HG02970 (cell line): ENCODE results near the gene H2BW2.
"Not testable (repeated sequence)": the region's sequence is repeated elsewhere in the genome, so short reads cannot be mapped to it uniquely, and the experiment has no call there.

Source experiments
- ATAC-seq: cut with Tn5 transposase; IDR thresholded peaks from one replicate; pipeline ENCODE4 v1.9.1; 2021; ENCODE audit warnings: mild to moderate bottlenecking, moderate library complexity, moderate number of reproducible peaks; ENCODE audit not compliant: unreplicated experiment, low FRiP score

H2BW2 gene

DNA sequence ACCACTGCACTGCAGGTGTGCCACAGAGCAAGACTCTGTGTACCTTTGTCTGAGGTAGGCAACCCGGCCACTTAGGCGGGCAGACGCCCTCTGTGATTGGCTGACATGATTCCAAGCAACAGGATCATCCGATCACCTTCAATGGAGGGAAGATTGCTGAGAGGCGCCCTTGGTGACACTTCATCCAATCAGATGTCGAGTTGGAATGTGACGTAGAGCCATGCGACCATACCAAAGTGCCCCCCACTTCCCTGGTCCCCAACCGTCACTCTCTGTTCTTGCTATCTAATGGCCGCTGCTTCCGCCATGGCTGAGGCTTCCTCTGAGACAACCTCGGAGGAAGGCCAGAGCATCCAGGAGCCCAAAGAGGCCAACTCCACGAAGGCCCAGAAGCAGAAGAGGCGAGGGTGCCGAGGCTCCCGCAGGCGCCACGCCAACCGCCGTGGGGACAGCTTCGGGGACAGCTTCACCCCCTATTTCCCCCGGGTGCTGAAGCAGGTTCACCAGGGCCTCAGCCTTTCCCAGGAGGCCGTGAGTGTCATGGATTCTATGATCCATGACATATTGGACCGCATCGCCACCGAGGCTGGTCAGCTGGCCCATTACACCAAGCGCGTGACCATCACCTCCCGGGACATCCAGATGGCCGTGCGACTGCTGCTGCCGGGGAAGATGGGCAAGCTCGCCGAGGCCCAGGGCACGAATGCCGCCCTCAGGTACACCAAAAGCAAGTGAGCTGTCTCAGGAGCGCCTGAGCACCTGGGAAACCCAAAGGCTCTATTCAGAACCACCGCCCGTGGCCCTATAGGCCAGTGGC is at the start of gene H2BW2:
Gene H2BW2, plus strand, starts transcription at position 268 of the 817 bp plus-strand sequence. Its CDS starts 39 bp downstream, at position 307.
- no peak for ATAC-seq

DNA sequence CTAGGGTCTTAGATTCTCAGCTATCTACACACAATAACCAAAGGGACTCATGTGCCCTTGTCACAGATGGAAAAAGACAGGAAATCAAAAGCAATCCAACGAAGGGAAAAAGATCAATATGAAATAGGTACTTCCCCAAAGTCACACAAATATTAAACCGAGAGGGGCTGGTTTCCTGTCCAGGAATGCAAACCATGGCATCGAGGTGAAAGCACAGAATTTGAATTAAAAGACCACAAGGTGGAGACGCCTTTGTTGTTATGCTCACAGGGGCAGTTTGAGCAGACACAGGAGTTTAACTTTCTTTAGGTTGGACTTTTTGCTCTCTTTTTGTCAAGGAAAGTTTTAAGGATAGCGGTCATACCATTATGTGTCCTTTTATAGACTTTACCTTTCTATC is 40.5 kb upstream of the H2BW2 start:
- ATAC-seq, result peak; percentile 55

DNA sequence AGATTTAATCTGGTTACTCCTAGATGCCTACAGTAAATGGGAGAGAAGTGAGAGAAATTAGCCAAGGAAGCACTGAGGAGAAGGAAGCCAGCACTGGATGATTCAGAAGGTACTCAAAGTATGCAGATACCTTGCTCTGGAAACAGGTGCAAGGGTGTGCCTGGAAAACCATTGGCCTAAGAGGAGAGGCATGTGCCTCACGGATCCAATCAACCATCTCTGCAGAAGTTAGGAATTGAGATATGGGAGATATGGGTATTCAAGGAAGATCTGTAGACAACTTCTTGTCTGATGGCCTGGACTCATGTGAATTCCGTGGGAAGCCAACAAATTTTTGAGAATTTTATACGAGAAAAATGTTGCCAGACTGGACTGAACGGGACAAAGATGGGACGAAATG is 30.9 kb upstream of the H2BW2 start:
- ATAC-seq, result no peak

DNA sequence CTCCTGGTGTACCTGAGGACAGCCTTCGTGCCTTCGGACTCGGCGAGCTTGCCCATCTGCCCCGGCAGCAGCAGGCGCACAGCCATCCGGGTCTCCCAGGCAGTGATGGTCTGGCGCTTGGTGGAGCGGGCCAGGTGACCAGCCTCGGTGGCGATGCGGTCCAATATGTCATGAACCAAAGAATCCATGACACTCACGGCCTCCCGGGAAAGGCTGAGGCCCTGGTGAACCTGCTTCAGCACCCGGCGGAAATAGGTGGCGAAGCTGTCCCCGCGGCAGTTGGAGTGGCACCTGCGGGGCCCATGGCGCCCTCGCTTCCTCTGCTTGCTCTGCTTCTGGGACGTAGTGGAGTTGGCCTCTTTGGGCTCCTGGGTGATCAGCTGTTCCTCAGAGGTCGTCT is 26.6 kb upstream of the H2BW2 start:
- no peak for ATAC-seq

DNA sequence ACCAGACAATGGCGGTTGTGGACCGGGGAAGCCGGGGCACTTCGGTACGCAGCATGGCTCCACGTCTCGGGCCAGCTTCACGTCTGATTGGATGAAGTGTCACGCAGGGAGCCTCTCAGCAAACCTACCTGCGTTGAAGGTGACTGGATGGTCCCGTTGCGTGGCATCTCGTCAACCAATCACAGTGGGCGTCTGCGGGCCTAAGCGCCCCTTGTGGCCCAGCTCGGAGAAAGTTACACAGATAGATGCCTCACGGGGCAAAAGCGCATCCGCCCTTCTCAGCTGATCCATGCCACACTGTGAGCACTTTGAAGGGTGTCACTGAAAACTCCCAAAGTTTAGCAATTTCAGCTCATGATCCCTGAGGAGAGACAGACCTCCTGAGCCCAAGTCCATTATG is 26.1 kb upstream of the H2BW2 start, which contains the start of gene H2BW1:
Gene H2BW1, minus strand, starts transcription at position 103 of the 400 bp plus-strand sequence. CDS start 132 bp downstream, outside the sequence.
- ATAC-seq, result no peak

DNA sequence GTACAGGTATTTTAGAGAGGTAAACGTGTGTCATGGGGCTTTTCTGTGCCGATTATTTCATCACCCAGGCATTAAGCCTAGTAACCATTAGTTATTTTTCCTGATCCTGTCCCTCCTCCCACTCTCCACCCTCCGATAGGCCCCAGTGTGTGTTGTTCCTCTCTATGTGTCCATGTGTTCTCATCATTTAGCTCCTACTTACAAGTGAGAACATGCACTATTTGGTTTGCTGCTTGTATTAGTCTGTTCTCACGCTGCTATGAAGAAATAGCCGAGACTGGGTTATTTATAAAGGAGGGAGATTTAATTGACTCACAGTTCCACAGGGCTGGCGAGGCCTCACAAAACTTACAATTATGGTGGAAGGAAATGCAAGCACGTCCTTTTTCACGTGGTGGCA is 24.2 kb upstream of the H2BW2 start:
- ATAC-seq, result not testable (repeated sequence)

DNA sequence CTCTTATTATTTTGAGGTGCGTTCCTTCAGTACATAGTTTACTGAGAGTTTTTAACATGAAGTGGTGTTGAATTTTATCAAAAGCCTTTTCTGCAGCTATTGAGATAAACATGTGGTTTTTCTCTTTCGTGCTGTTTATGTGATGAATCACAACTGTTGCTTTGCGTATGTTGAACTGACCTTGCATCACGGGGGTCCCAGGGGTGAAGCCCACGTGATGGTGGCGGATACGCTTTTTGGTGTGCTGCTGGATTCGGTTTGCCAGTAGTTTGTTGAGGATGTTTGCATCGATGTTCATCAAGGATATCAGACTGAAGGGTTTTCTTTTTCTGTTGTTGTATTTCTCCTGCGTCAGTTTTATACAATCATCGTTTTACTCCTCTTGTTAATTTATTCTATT is 21.6 kb upstream of the H2BW2 start:
- ATAC-seq, result no peak

DNA sequence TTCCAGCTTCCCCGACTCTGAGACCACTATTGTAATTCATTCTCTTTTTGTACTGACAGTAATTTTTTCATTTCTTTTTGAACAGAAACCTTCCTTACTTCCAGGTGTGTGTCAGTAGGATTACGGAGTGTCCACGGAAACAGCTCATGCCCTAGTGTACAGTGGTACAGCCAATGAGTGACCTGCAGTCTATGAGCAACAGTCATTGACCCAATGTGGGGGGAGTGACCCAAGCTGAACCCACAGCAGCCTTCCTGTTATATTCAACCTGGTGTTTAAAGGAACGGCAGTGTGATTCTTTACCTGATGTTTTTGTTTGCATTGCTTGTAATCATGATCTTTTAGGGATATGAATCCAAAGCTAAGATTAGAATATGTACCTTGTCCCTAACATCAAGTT is 1.2 kb downstream of the H2BW2 start:
- no peak for ATAC-seq

DNA sequence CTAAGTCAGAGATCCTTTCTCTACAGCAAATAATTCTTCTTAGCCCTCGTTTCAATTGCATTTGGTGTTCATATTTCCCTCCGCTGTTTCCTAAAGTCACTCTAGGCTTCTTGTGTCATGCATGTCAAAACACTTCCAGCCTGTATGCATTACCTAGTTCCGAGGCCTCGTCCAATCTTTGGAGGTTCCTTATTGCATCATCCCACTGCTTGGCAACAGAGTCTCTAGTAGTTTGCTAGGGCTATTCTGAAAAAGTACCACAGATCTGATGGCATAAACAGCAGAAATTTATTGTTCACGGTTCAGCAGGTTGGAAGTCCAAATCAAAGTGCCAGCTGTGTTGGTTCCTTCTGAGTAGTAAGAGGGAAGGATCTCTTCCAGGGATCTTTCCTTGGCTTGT is 5.9 kb downstream of the H2BW2 start:
- no peak for ATAC-seq

DNA sequence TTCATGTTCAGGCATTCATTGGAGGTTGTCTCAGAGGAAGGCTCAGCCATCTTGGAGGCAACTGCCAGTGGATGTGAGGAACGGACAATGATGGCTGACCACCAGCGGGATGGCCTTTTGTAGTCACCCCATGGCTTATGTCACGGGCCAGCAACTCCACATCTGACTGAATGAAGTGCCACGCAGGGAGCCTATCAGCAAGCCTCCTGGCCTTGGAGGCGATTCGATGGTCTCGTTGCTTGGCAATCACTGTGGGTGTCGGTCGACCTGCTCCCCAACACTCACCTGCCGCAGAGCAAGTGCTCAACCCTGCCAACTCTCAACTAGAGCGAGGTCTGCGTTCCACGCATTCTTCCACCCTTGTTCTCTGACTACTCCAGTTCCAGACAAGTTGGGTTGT is 7.4 kb downstream of the H2BW2 start:
- ATAC-seq, result no peak

DNA sequence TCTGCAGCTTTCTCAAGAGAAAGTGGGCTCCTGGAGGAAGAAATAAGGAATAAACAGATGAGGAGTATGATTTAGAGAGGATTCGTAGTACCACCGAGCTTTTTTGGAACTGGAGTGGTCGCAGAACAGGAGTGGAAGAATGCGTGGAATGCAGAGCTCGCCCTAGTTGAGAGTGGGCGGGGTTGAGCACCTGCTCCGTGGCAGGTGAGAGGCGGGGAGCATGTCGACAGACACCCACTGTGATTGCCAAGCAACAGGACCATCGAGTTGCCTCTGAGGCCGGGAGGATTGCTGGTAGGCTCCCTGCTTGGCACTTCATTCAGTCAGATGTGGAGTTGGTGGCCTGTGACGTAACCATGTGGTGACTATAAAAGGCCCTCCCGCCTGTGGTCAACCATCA is 15.2 kb downstream of the H2BW2 start:
- not testable (repeated sequence) for ATAC-seq

DNA sequence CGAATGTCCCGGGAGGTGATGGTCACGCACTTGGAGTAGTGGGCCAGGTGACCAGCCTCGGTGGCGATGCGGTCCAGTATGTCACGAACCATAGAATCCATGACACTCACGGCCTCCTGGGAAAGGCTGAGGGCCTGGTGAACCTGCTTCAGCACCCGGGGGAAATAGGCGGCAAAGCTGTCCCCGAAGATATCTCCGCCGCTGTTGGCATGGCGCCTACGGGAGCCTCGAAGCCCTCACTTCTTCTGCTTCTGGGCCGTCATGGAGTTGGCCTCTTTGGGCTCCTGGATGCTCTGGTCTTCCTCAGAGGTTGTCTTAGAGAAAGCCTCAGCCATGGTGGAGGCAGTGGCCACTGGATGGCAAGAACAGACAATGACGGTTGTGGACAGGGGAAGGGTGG is 22.9 kb downstream of the H2BW2 start:
- not testable (repeated sequence) for ATAC-seq

DNA sequence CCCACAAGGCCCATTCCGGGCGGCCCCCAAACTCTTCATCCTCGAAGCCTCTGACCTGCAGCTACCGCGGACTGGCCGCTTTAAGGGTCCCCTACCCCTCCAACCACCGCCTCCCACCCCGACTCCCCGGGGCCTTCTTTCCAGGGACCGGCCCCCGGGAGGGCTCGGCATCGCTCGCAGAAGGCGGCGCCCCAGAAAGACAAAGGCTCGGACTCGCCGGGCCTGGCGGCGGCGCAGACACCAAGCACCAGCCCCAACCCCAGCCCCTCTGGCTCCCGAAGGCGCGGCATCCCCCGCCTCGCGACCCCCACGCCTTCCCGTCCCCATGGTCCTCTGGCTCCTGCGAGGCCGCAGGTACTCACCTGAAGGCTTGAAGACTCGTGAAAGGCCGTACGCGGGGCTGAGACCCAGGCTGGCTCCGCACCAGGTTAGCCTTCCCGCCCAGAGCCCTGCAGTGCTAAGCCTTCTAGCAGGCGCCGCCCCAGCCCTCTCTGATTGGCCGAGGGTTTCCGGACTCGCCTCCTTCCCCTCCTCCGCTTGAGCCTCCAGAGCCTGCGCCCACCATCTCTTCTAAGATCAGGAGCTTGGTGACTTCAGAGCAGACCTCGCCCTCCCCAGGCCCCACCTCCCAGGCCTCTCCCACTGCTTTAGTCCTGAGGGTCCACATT is 36.2 kb downstream of the H2BW2 start, which contains the start of gene TMSB15C:
Gene TMSB15C, minus strand, starts transcription at position 459 of the 668 bp plus-strand sequence.
- ATAC-seq, result peak; percentile 88

DNA sequence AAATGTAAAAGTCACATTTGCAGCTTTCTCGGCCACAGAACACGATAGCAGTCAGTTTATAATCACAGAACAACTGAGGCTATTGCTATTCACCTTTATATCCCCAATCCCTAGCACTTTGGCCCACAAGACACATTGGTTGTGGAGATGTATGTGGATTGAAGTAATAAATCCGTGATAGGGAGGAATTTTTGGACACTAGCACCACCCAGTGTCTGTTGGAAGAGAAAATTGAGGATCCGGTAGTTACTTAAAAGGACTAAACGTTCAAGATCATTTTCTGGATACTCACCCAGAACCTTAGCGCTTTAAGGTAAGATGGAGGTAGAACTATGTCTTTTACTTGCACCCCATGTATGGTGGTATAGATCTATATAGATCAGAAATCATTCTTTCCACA is 38.1 kb downstream of the H2BW2 start:
- not testable (repeated sequence) for ATAC-seq

DNA sequence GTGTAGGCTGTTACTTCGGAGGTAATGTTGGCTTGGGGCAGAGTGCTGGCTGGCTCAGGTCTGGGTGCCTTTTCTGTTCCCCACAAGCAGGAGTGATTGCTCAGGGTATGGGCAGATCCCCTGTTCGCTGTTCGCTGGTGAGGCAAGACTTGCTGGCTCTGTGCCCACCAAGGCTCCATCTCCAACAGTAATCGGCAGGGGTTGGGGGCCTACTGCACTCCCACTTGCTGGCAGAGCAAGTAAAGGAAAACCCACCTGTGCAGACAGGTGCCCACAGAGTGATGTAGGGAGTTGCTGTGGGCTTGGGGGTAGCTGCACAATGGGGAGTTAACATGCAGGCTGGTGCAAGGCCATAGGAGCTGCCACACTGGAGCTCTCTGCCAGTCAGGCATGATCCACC is 44.3 kb downstream of the H2BW2 start:
- no peak for ATAC-seq

DNA sequence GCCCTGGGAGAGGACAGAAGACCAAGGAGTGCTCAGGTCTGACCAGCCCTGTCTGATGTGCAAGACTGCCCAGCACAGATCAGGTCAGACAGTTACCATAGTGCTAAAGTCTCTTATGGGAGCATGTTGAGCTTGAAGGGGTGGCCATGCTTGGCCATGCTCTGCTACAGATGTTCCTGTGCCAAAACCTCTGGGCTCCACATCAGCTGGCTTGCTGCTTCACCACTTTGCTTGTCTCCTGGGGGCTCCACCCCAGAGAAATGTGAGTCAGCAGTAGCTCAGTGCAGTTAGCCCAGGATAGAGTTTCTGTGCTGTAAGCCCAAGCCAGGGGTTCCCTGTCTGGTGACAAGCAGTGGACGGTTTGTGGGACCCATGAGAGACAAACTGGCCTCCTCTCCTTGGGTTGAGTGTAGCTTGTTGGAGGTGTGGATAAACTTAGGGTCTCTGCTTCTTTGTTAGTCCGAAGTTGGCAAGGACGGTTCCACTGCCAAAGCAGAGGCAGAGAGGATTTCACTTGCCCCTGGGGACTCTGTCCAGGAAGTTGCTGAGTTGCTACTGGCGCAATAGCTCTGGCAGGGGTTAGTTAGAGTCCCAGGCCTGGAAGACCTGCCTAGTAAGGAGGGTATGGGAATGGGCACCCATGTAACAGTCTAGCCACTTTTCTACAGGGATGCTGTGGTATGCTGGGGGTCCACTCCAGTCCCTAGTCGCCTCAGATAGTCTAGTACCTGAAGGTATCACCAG is 45.0 kb downstream of the H2BW2 start:
- no peak for ATAC-seq

DNA sequence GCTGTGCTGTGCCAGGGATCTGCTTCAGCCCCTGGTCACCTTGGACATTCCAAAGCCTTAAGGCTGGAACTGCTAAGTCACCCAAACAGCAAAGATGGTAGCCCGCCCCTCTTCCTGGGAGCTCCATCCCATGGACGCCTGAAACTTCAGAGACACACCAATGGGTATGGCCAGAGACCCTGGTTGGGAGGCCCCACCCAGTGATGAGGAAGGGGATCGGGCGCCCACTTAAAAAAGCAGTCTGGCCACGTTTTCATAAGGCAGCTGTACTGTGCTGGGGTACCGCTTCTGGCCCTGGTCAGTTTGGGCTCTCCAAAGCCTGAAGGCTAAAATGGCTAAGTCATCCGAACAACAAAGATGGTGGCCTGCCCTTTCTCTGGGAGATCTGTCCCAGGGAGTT is 45.7 kb downstream of the H2BW2 start:
- ATAC-seq, result no peak

DNA sequence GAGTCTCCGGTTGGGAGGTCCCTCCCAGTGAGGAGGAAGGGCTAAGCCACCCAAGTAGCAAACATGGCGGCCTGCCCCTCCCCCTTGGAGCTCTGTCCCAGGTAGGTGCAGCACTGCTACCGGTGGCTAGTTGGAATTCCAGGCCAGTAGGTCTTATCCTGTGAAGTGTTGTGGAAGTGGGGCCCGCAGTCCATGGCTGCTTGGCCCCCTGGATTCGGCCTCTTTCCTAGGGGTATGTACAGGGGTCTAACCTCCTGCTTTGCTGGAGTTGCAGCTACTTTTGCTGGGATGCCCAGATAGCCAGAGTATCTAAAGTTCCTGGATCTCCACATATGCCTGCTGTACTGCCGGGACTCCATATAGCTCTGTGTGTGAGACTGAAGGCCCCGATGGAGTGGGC is 46.2 kb downstream of the H2BW2 start:
- no peak for ATAC-seq
